GM21529 (cell line): ENCODE measurements around the gene MAST4.
A peak's percentile ranks its signal among the peaks of the same experiment; 100 is the strongest.

Source experiments
- ATAC-seq: cut with Tn5 transposase; IDR thresholded peaks from one replicate; pipeline ENCODE4 v1.9.1; 2021; ENCODE audit not compliant: unreplicated experiment

Gene MAST4

GRCh38 chr5:67195406-67196275 lies 599.4 kb downstream of the MAST4 start:
- ATAC-seq: no peak

- ATAC-seq: peak; percentile 27
Measured at GRCh38 chr5:67196537-67197059, 600.4 kb downstream of the MAST4 start, which contains the start of gene CD180. Gene CD180, minus strand, starts transcription at chr5:67196799. Its CDS starts 158 bp downstream, at chr5:67196641.

- no peak for ATAC-seq
Measured at GRCh38 chr5:67197536-67197935, 601.3 kb downstream of the MAST4 start.

GRCh38 chr5:67198917-67199316 lies 602.7 kb downstream of the MAST4 start:
- no peak for ATAC-seq

GRCh38 chr5:67199859-67200258 lies 603.7 kb downstream of the MAST4 start:
- no peak for ATAC-seq

GRCh38 chr5:67200809-67201562 lies 604.8 kb downstream of the MAST4 start:
- peak; percentile 22 for ATAC-seq

- ATAC-seq: no peak
Measured at GRCh38 chr5:67201897-67202549, 605.8 kb downstream of the MAST4 start.

- ATAC-seq: no peak
Measured at GRCh38 chr5:67202828-67203227, 606.6 kb downstream of the MAST4 start.

GRCh38 chr5:67203701-67204074 lies 607.5 kb downstream of the MAST4 start:
- no peak for ATAC-seq

GRCh38 chr5:67204821-67205220 lies 608.6 kb downstream of the MAST4 start:
- no peak for ATAC-seq

- ATAC-seq: no peak
Measured at GRCh38 chr5:67205981-67206380, 609.8 kb downstream of the MAST4 start.

GRCh38 chr5:67206461-67206860 lies 610.3 kb downstream of the MAST4 start:
- ATAC-seq: peak; percentile 33

- peak; percentile 79 for ATAC-seq
Measured at GRCh38 chr5:67206929-67207328, 610.7 kb downstream of the MAST4 start.

- no peak for ATAC-seq
Measured at GRCh38 chr5:67208403-67208802, 612.2 kb downstream of the MAST4 start.

GRCh38 chr5:67209141-67209771 lies 613.1 kb downstream of the MAST4 start:
- ATAC-seq: peak; percentile 27

GRCh38 chr5:67211926-67212325 lies 615.7 kb downstream of the MAST4 start:
- ATAC-seq: no peak

GRCh38 chr5:67214036-67214435 lies 617.8 kb downstream of the MAST4 start:
- no peak for ATAC-seq

- ATAC-seq: no peak
Measured at GRCh38 chr5:67214707-67215447, 618.7 kb downstream of the MAST4 start.

- ATAC-seq: peak; percentile 100
Measured at GRCh38 chr5:67215519-67216471, 619.6 kb downstream of the MAST4 start.
